Nephron (organoid): Measurements from ENCODE around the gene GET4.

Experiments
- H3K27ac Mint-ChIP-seq, 3 experiments: 2 replicates each; pipeline ENCODE4 v1.8.0; 2020; ENCODE audit warnings: mixed read lengths in 3 of 3, mild to moderate bottlenecking in 2 of 3, moderate library complexity in 1 of 3
- H3K27me3 Mint-ChIP-seq: 2 replicates; pipeline ENCODE4 v1.8.0; 2021; ENCODE audit warnings: low read depth, mild to moderate bottlenecking, moderate library complexity, mixed read lengths
- H3K36me3 Mint-ChIP-seq: 2 replicates; pipeline ENCODE4 v1.8.0; 2020; ENCODE audit warnings: low read depth, mixed read lengths
- H3K4me1 Mint-ChIP-seq: 2 replicates; pipeline ENCODE4 v1.8.0; 2020; ENCODE audit warnings: mixed read lengths
- H3K4me3 Mint-ChIP-seq, 3 experiments: 2 replicates each; pipeline ENCODE4 v1.8.0; 2020; ENCODE audit warnings: mild to moderate bottlenecking in 3 of 3, mixed read lengths in 3 of 3, moderate library complexity in 2 of 3
- H3K9me3 Mint-ChIP-seq: 2 replicates; pipeline ENCODE4 v1.8.0; 2020; ENCODE audit warnings: mixed read lengths
- CTCF ChIP-seq, 3 experiments: fragments of 200-600 bp; sonication (generic); IDR thresholded peaks; one replicate each; pipeline ENCODE4 v1.5.0; 2021; ENCODE audit warnings: antibody characterized with exemption in 3 of 3; ENCODE audit not compliant: unreplicated experiment in 3 of 3

GET4 gene

GRCh38 chr7:889391-889790 is 13.0 kb downstream of the GET4 start:
- Mint-ChIP-seq H3K4me1 (no peaks in the 10 kb centered on the region), H3K9me3 (no peaks in the 10 kb centered on the region), H3K36me3 (peaks cover 30% of the 10 kb centered on the region), H3K27me3 (no peaks in the 10 kb centered on the region), H3K27ac (no peak overlapping the region), H3K4me3 (no peak overlapping the region)
- no peak for TF ChIP-seq CTCF (IDR thresholded peaks at IDR 0.05; ENCODE audit: unreplicated experiment in 3 of 3)

GRCh38 chr7:890868-891267 is 14.5 kb downstream of the GET4 start:
- Mint-ChIP-seq H3K4me3 (no peak overlapping the region), H3K9me3 (no peaks in the 10 kb centered on the region), H3K27me3 (no peaks in the 10 kb centered on the region), H3K4me1 (no peaks in the 10 kb centered on the region), H3K27ac (no peak overlapping the region), H3K36me3 (peaks cover 38% of the 10 kb centered on the region)
- TF ChIP-seq CTCF (IDR thresholded peaks at IDR 0.05; ENCODE audit: unreplicated experiment in 3 of 3) = no peak

- Mint-ChIP-seq H3K4me3 (no peak overlapping the region), H3K27ac (no peak overlapping the region), H3K9me3 (no peaks in the 10 kb centered on the region), H3K27me3 (no peaks in the 10 kb centered on the region), H3K4me1 (no peaks in the 10 kb centered on the region), H3K36me3 (peaks cover 42% of the 10 kb centered on the region)
- TF ChIP-seq CTCF (IDR thresholded peaks at IDR 0.05; ENCODE audit: unreplicated experiment in 3 of 3) = no peak
These were observed 14.9 kb downstream of the GET4 start for GRCh38 chr7:891291-891690.

- H3K27ac Mint-ChIP-seq = no peak overlapping the region
- H3K36me3 Mint-ChIP-seq = peaks cover 44% of the 10 kb centered on the region
- TF ChIP-seq CTCF (IDR thresholded peaks at IDR 0.05; ENCODE audit: unreplicated experiment in 3 of 3) = no peak
- no peak overlapping the region for H3K4me3 Mint-ChIP-seq
- no peaks in the 10 kb centered on the region for H3K4me1 Mint-ChIP-seq
- no peaks in the 10 kb centered on the region for H3K27me3 Mint-ChIP-seq
- H3K9me3 Mint-ChIP-seq = no peaks in the 10 kb centered on the region
These were observed 15.5 kb downstream of the GET4 start for GRCh38 chr7:891805-892204.

- peaks cover 44% of the 10 kb centered on the region for H3K36me3 Mint-ChIP-seq
- H3K4me1 Mint-ChIP-seq = no peaks in the 10 kb centered on the region
These were observed 16.6 kb downstream of the GET4 start for GRCh38 chr7:892648-893593.

More at GRCh38 chr7:892648-893593, 16.6 kb downstream of the GET4 start:
- Mint-ChIP-seq H3K27ac (peak overlapping the region in 1 of 3 experiments; percentile 58), H3K4me3 (no peak overlapping the region), H3K9me3 (no peaks in the 10 kb centered on the region), H3K27me3 (no peaks in the 10 kb centered on the region)
- no peak for TF ChIP-seq CTCF (IDR thresholded peaks at IDR 0.05; ENCODE audit: unreplicated experiment in 3 of 3)
